KMS-11 (cell line): ENCODE results near the gene RHBDF2.

Experiments used
- H2AFZ ChIP-seq: fragments of 200-600 bp; sonication (generic); 2 replicates; pipeline ENCODE4 v1.6.1; 2016; ENCODE audit warnings: antibody characterized with exemption, mixed run types, low read depth
- H3K27ac ChIP-seq: fragments of 200-600 bp; sonication (generic); 2 replicates; pipeline ENCODE4 v1.6.1; 2016; ENCODE audit warnings: mild to moderate bottlenecking, mixed run types
- H3K27me3 ChIP-seq: fragments of 200-600 bp; sonication (generic); 2 replicates; pipeline ENCODE4 v1.6.1; 2017; ENCODE audit warnings: mild to moderate bottlenecking, low read depth, mixed run types, moderate library complexity; ENCODE audit not compliant: insufficient read depth
- H3K36me3 ChIP-seq: fragments of 200-600 bp; sonication (generic); 2 replicates; pipeline ENCODE4 v1.6.1; 2017; ENCODE audit warnings: mild to moderate bottlenecking, mixed run types; ENCODE audit not compliant: insufficient read depth
- H3K4me1 ChIP-seq: fragments of 200-600 bp; sonication (generic); 2 replicates; pipeline ENCODE4 v1.6.1; 2016; ENCODE audit warnings: mild to moderate bottlenecking, low read depth, mixed run types; ENCODE audit not compliant: poor library complexity, severe bottlenecking
- H3K4me2 ChIP-seq: fragments of 200-600 bp; sonication (generic); 2 replicates; pipeline ENCODE4 v1.7.0; 2016; ENCODE audit warnings: mild to moderate bottlenecking, mixed run types
- H3K4me3 ChIP-seq: fragments of 200-600 bp; sonication (generic); IDR thresholded peaks from 2 replicates; pipeline ENCODE4 v1.6.1; 2017; ENCODE audit warnings: low read depth, low read length, mixed read lengths; ENCODE audit not compliant: insufficient read depth
- H3K79me2 ChIP-seq: fragments of 200-600 bp; sonication (generic); 2 replicates; pipeline ENCODE4 v1.6.1; 2016; ENCODE audit warnings: low read depth, mixed run types; ENCODE audit not compliant: insufficient read depth
- H3K9ac ChIP-seq: fragments of 200-600 bp; sonication (generic); 2 replicates; pipeline ENCODE4 v1.6.1; 2016; ENCODE audit warnings: mild to moderate bottlenecking, mixed run types
- H4K20me1 ChIP-seq: fragments of 200-600 bp; sonication (generic); 2 replicates; pipeline ENCODE4 v1.6.1; 2016; ENCODE audit warnings: mild to moderate bottlenecking, mixed run types; ENCODE audit not compliant: insufficient read depth
- TF ChIP-seq, protein P1 (sequence below): fragments of 200-600 bp; sonication (generic); conservative IDR thresholded peaks from 2 replicates; pipeline ENCODE4 v1.6.1; 2017; ENCODE audit warnings: low read depth, mild to moderate bottlenecking, antibody characterized with exemption, low read length, moderate library complexity, mixed read lengths

Gene RHBDF2

GRCh38 chr17:76481071-76481655 is 20.1 kb downstream of the RHBDF2 start:
- TF ChIP-seq, protein P1, sequence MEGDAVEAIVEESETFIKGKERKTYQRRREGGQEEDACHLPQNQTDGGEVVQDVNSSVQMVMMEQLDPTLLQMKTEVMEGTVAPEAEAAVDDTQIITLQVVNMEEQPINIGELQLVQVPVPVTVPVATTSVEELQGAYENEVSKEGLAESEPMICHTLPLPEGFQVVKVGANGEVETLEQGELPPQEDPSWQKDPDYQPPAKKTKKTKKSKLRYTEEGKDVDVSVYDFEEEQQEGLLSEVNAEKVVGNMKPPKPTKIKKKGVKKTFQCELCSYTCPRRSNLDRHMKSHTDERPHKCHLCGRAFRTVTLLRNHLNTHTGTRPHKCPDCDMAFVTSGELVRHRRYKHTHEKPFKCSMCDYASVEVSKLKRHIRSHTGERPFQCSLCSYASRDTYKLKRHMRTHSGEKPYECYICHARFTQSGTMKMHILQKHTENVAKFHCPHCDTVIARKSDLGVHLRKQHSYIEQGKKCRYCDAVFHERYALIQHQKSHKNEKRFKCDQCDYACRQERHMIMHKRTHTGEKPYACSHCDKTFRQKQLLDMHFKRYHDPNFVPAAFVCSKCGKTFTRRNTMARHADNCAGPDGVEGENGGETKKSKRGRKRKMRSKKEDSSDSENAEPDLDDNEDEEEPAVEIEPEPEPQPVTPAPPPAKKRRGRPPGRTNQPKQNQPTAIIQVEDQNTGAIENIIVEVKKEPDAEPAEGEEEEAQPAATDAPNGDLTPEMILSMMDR: no peak
- Histone ChIP-seq H3K27me3 (no peaks in the 10 kb centered on the region), H3K27ac (peak overlapping the region; percentile 56)

DNA sequence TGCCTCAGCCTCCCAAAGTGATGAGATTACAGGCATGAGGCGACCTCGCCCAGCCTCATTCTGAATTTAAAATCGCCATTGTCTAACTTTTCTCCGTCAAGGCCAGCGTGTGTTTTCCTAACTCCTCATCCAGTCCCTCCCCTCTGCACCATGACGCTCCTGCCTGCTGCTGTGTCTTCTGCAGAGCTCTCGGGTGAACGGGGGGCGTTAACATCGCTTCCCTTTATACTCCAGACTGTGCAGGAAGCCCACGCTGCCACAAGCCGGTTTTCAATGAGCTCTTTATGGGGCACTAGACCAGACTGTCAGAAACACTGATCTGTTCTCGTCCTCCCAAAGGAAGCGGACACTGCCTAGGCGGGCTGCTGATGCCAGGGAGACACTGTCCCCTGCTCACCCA is 20.6 kb downstream of the RHBDF2 start:
- Histone ChIP-seq H3K27me3 (no peaks in the 10 kb centered on the region), H4K20me1 (no peaks in the 10 kb centered on the region), H3K79me2 (no peaks in the 10 kb centered on the region), H3K4me3 (no peak overlapping the region), H3K4me2 (peak overlapping the region; percentile 92), H3K27ac (peak overlapping the region; percentile 56), H3K4me1 (peaks cover 46% of the 10 kb centered on the region), H3K36me3 (no peaks in the 10 kb centered on the region), H2AFZ (no peak overlapping the region), H3K9ac (peak overlapping the region; percentile 40; the same call in 1 of the 2 replicates)
- TF ChIP-seq, protein P1: no peak

More at GRCh38 chr17:76481071-76481655, 20.1 kb downstream of the RHBDF2 start:
- H3K4me1 ChIP-seq: peaks cover 46% of the 10 kb centered on the region
- H3K79me2 ChIP-seq: no peaks in the 10 kb centered on the region
- peak overlapping the region; percentile 40; the same call in 1 of the 2 replicates for H3K9ac ChIP-seq
- H2AFZ ChIP-seq: peak overlapping the region; percentile 62
- H3K4me3 ChIP-seq: no peak overlapping the region
- no peaks in the 10 kb centered on the region for H3K36me3 ChIP-seq
- H3K4me2 ChIP-seq: peak overlapping the region; percentile 92
- no peaks in the 10 kb centered on the region for H4K20me1 ChIP-seq

DNA sequence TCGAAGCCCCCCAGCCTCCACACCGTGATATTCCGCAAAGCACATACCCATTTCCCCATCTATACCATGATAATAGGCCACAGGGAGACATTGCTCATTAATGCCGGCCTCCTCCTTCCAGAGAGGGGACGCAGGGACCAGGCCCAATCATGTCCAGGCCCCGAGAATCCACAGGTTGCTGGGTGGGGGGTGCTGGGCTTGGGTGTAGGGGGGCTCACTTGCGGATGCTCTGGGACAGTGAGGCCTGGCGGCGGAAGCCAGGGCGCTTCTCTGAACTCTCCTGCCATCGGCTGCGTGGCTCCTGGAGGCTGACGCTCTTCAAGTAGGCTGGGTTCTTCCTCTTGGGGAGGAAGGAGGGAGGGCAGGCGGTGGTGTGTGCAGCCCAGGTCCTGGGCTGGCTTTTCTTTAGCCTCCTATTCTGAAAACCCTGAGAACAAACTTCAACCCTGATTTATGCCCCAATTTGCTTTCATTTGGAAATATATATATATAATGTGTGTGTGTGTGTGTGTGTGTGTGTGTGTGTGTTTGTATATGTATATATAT is 21.6 kb downstream of the RHBDF2 start:
- H3K79me2 ChIP-seq: no peaks in the 10 kb centered on the region
- H3K4me3 ChIP-seq: no peak overlapping the region
- TF ChIP-seq, protein P1: no peak
- peaks cover 45% of the 10 kb centered on the region for H3K4me1 ChIP-seq
- H2AFZ ChIP-seq: no peak overlapping the region
- no peak overlapping the region for H3K27ac ChIP-seq
- H4K20me1 ChIP-seq: no peaks in the 10 kb centered on the region
- no peaks in the 10 kb centered on the region for H3K27me3 ChIP-seq
- H3K36me3 ChIP-seq: no peaks in the 10 kb centered on the region
- no peak overlapping the region for H3K4me2 ChIP-seq
- no peak overlapping the region for H3K9ac ChIP-seq

DNA sequence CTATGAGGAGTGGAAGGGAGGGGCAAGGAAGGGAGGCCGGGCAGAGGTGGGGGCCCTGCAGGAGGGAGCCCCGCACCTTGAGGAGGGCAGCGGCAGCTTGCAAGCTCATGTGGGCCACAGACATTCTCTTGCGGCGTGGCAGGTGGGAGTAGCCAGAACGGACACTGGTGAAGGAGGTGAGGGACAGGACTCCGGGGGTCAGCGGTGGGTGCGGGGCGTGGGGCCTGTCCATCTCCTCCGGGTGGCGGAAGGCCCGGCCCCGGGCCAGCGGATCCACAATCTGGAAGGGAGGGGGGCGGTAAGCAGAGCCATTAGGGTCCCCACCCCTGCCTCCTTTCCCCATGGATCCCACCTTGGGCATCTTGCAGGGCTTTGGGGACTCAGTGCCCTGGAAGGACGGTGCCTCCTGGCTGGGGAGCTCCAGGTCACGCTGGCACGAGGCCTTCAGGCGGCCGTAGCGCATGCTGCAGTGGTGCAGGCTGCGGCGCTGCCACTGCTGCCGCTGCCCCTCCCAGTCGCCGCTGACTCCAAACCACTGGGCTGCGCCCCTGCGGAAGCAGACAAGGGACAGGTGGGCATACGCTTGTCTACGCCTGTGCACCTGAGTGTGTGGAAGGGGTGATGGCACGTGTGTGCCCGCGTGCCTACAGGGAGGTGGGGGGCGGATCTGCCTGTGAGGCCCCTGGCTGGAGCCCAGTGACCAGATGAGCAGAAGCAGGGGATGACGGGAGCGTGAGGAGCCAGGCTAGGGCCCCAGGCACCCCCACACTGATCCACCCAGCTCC is 22.3 kb downstream of the RHBDF2 start:
- Histone ChIP-seq H3K27ac (no peak overlapping the region), H3K4me3 (no peak overlapping the region), H3K27me3 (no peaks in the 10 kb centered on the region), H3K9ac (no peak overlapping the region), H3K4me1 (peaks cover 38% of the 10 kb centered on the region), H3K4me2 (no peak overlapping the region), H4K20me1 (no peaks in the 10 kb centered on the region), H2AFZ (no peak overlapping the region), H3K79me2 (no peaks in the 10 kb centered on the region), H3K36me3 (no peaks in the 10 kb centered on the region)
- TF ChIP-seq, protein P1: no peak
